ENCODE data around the gene PRDM16.

GRCh38 chr1:3342960-3343359 lies 274.0 kb downstream of the PRDM16 start:
- TF ChIP-seq, protein P1, sequence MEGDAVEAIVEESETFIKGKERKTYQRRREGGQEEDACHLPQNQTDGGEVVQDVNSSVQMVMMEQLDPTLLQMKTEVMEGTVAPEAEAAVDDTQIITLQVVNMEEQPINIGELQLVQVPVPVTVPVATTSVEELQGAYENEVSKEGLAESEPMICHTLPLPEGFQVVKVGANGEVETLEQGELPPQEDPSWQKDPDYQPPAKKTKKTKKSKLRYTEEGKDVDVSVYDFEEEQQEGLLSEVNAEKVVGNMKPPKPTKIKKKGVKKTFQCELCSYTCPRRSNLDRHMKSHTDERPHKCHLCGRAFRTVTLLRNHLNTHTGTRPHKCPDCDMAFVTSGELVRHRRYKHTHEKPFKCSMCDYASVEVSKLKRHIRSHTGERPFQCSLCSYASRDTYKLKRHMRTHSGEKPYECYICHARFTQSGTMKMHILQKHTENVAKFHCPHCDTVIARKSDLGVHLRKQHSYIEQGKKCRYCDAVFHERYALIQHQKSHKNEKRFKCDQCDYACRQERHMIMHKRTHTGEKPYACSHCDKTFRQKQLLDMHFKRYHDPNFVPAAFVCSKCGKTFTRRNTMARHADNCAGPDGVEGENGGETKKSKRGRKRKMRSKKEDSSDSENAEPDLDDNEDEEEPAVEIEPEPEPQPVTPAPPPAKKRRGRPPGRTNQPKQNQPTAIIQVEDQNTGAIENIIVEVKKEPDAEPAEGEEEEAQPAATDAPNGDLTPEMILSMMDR (IDR thresholded peaks at IDR 0.05), result no peak
- no peak for TF ChIP-seq POLR2A (IDR thresholded peaks at IDR 0.05)
- TF ChIP-seq EP300 (IDR thresholded peaks at IDR 0.05), result no peak
